Psoas muscle (tissue), 8 donors: ENCODE data around the gene ATP5MC3. TPM values are rescaled to one million over a fixed set of nuclear protein-coding genes. Genes with fewer than 3 reads are reported as not detected.

ENCODE experiments used
- ATAC-seq, 4 donors: fragments of 200-7000 bp; cut with Tn5 transposase; one replicate each; pipeline ENCODE4 v1.9.1; 2020; ENCODE audit warnings: moderate library complexity in 3 of 4, mild to moderate bottlenecking in 2 of 4
- DNase-seq, 2 donors: peaks; one replicate each; pipeline ENCODE4 v3.0.0-alpha.2; 2020
- H3K27ac ChIP-seq: fragments of 200-600 bp; one replicate; pipeline ENCODE4 v1.8.0; 2022
- H3K27me3 ChIP-seq, 3 donors: fragments of 200-600 bp in 1 of 3; one replicate each; pipeline versions ENCODE4 v1.6.1 to v1.8.0; 2013 to 2022; ENCODE audit warnings: low read length in 2 of 3, mild to moderate bottlenecking in 2 of 3, moderate library complexity in 1 of 3; ENCODE audit not compliant: insufficient read depth in 3 of 3
- H3K36me3 ChIP-seq, 2 donors: fragments of 200-600 bp in 1 of 2; one replicate each; pipeline versions ENCODE4 v1.6.1 to v1.8.0; 2013 to 2022; ENCODE audit warnings: low read depth in 1 of 2, mild to moderate bottlenecking in 1 of 2, moderate library complexity in 1 of 2; ENCODE audit not compliant: insufficient read depth in 1 of 2
- H3K4me1 ChIP-seq: fragments of 200-600 bp; one replicate; pipeline ENCODE4 v1.8.0; 2022
- H3K4me3 ChIP-seq: fragments of 200-600 bp; one replicate; pipeline ENCODE4 v1.8.0; 2022; ENCODE audit warnings: mild to moderate bottlenecking
- H3K9me3 ChIP-seq: fragments of 200-600 bp; one replicate; pipeline ENCODE4 v1.8.0; 2022
- CTCF ChIP-seq: fragments of 200-600 bp; IDR thresholded peaks from one replicate; pipeline ENCODE4 v1.8.0; 2022; ENCODE audit warnings: antibody characterized with exemption
- WGBS, 3 donors: extraction: QIAGEN DNeasy Blood & Tissue Kit; methylation state at CpG; one replicate each; pipeline versions ENCODE4 v1.1.6 to v1.1.7; 2013; 5-methylcytosine and 5-hydroxymethylcytosine counted together
- intact Hi-C, 2 donors: fragments of 100-400 bp; cut with DNase I; formaldehyde crosslinking; loops; one replicate each; pipeline versions ENCODE4 v1.11.0 to v1.14.2; 2022
- polyA plus RNA-seq, 3 donors: library from polyadenylated mRNA; stranded (reverse); fragments of 200-250 nt; gene quantifications; one replicate each; pipeline ENCODE4 v1.2.3, GENCODE V29; 2013
- total RNA-seq, 4 donors: library from RNA; stranded (reverse); fragmentation: NEBNext Ultra II Directional in 2 of 4; extraction: Animal tissue kit (Norgen Biotek cat#: 25700) in 2 of 4; gene quantifications; one replicate each; pipeline versions ENCODE4 v1.2.1 to v1.2.4, GENCODE V29; 2021 to 2023
- donor health status: healthy with polysubstance abuse.
- donor health status: DM: no; HTN: no; CAD: no; lungs with moderate emphysema.
- donor health status: Bipolar disorder and iron deficiency.
- donor health status: healthy.
- donor health status: DM: yes; HTN: yes; CAD: no.
- donor health status: DM: no; HTN: no; CAD: no.
- donor health status: DM: no; HTN: no; CAD: no.
- donor health status: DM: yes; HTN: yes; CAD: no.

Gene ATP5MC3
- total and polyA plus RNA-seq, 7 donors = 277 to 1,379 (median 356) TPM

GRCh38 chr2:175220075-175220474 is 38.6 kb upstream of the ATP5MC3 start:
- intact Hi-C loops = no loop called here
- no peak overlapping the region for H3K4me3 ChIP-seq
- no peak for DNase-seq
- no peak overlapping the region for H3K27ac ChIP-seq
- WGBS, 3 donors = 80 to 84% (median 81%) methylated on average over 4 of the region's 4 CpGs
- ATAC-seq = no peak
- no peaks in the 10 kb centered on the region for H3K4me1 ChIP-seq
- H3K36me3 ChIP-seq = no peaks in the 10 kb centered on the region
- peaks cover 0 to 8% (median 0%) of the 10 kb centered on the region in 3 donors for H3K27me3 ChIP-seq
- H3K9me3 ChIP-seq = no peaks in the 10 kb centered on the region
- no peak for TF ChIP-seq CTCF

GRCh38 chr2:175218551-175218950 is 37.0 kb upstream of the ATP5MC3 start:
- H3K4me3 ChIP-seq = no peak overlapping the region
- intact Hi-C loops = no loop called here
- no peak for ATAC-seq

GRCh38 chr2:175207741-175208438 is 26.4 kb upstream of the ATP5MC3 start:
- Histone ChIP-seq H3K9me3 (no peaks in the 10 kb centered on the region), H3K27me3 (no peaks in the 10 kb centered on the region), H3K4me1 (peaks cover 6% of the 10 kb centered on the region), H3K27ac (no peak overlapping the region), H3K4me3 (no peak overlapping the region), H3K36me3 (no peaks in the 10 kb centered on the region)
- WGBS, 3 donors = 43 to 61% (median 50%) methylated on average over 6 of the region's 6 CpGs
- TF ChIP-seq CTCF = no peak
- peak in 1 of 2 donors; percentile 67 for DNase-seq
- intact Hi-C loops = no loop called here
- ATAC-seq = peak in 3 of 4 donors; percentile 81 to 90 (median 88)

More at GRCh38 chr2:175218551-175218950, 37.0 kb upstream of the ATP5MC3 start:
- H3K27me3 ChIP-seq = peaks cover 0 to 8% (median 0%) of the 10 kb centered on the region in 3 donors
- no peaks in the 10 kb centered on the region for H3K4me1 ChIP-seq
- no peaks in the 10 kb centered on the region for H3K36me3 ChIP-seq
- no peak for TF ChIP-seq CTCF
- H3K9me3 ChIP-seq = no peaks in the 10 kb centered on the region
- DNase-seq = no peak
- no peak overlapping the region for H3K27ac ChIP-seq

- peaks cover 6% of the 10 kb centered on the region for H3K4me1 ChIP-seq
- WGBS, 3 donors = 67 to 80% (median 75%) methylated on average over 3 of the region's 3 CpGs
Measured at GRCh38 chr2:175206866-175207265, 25.4 kb upstream of the ATP5MC3 start.

More at GRCh38 chr2:175206866-175207265, 25.4 kb upstream of the ATP5MC3 start:
- Histone ChIP-seq H3K4me3 (no peak overlapping the region), H3K27ac (no peak overlapping the region), H3K27me3 (no peaks in the 10 kb centered on the region), H3K36me3 (no peaks in the 10 kb centered on the region), H3K9me3 (no peaks in the 10 kb centered on the region)
- ATAC-seq = no peak
- TF ChIP-seq CTCF = no peak
- DNase-seq = no peak
- intact Hi-C loops = no loop called here
